ENCODE results near the gene MMRN2.

The MMRN2 gene

GRCh38 chr10:86888585-86889381, 68.6 kb downstream of the MMRN2 start:
- peak; percentile 82 for DNase-seq (ENCODE audit: low read depth)

Data from EH (cell line).